HG02970 (cell line): Measurements from ENCODE around the gene EREG.

Experiments
- ATAC-seq: cut with Tn5 transposase; IDR thresholded peaks from one replicate; pipeline ENCODE4 v1.9.1; 2021; ENCODE audit warnings: mild to moderate bottlenecking, moderate library complexity, moderate number of reproducible peaks; ENCODE audit not compliant: unreplicated experiment, low FRiP score

Gene EREG

GRCh38 chr4:74418063-74418670 is 53.2 kb downstream of the EREG start:
- ATAC-seq: no peak

DNA sequence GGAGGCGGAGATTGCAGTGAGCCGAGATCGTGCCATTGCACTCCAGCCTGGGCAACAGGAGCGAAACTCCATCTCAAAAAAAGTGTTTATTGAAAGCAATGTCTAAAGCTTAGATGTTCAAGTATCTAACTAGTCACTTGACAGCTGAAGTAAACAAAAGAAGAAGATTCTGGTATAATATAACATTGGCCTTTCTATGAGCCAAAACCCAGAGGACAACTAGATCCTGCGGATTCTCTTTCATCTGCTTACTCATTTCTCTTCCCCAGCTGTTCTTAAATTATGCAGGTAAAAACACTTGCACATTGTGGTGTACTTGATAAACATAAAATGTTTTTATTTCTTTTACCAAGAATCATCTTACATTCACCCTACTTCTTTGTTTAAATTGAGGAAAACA is 55.9 kb downstream of the EREG start:
- ATAC-seq: no peak

DNA sequence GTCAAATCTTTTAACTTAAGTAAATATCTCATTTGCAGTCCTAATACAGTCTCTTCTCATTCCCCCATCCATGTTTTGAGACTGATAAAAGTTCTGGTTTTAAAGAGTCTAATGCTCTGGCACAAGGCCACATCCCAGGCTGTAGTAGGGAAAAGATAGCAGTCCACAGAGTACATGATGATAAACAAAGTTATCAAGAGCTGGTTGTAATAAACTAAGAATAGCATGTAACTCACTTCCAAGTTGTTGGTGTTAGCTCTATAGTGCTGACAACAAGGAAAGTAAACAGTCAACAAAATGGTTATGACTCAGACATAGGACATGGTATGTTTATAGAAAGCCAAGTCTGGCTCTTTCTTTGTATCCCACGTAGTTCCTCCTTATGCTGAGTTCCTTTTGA is 58.2 kb downstream of the EREG start:
- ATAC-seq: no peak

- ATAC-seq: no peak
Observed at GRCh38 chr4:74424111-74424510, 59.2 kb downstream of the EREG start.

DNA sequence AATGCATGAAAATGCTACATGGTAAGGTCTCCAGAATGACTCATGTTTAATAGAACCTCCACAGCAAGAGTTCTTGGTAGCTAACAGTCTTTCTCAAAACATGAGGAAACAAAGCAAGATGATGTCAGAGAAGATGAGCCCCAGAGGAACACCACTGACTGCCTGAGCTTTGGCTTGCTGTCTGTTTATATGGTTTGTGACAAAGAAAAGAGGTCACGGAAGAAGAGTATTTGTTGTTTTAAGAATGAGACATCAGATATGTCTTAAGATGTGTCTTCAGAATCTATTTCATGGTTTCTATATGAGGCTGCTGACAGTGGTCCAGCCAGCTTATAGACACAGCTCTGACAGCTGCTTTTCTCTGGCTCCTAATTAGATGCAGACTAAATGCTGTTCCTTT is 61.2 kb downstream of the EREG start:
- ATAC-seq: no peak

DNA sequence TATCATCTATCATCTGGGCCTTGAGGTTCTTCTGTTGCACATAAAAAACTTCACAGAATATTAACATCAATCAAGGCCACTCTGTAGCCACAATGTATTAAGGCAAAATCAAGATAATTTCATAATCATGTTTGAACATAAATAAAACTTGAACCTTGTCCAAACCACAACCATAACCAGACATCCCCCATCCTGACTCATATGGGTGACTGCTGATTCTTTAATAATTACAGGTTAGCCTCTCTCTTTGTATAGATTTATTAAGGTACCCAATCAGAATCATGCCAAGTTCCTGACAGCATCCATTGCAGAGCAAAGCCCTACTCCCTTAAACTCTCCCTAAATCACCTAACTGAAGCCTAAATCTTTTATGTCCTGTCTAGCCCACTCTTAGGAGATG is 63.3 kb downstream of the EREG start:
- ATAC-seq: no peak

- no peak for ATAC-seq
Observed at GRCh38 chr4:74431113-74431826, 66.3 kb downstream of the EREG start.

DNA sequence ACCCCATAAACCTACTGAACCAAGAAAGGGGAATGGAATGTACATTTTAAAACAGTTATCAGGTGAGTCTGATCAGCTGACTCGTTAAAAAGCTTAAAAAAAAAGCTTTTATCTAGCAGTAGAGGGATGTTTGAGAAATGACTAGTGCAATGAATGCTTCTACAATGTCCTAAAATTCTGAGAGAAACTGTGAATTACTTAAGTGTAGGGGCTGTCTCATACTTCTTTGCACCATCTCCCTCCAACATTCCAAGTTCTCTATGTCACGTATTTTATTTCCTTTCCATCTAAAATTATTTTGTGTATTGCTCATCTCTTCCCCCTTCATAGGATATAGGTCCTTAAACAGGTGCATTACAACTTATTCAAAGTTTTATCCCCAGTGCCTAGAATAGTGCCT is 68.1 kb downstream of the EREG start:
- no peak for ATAC-seq

DNA sequence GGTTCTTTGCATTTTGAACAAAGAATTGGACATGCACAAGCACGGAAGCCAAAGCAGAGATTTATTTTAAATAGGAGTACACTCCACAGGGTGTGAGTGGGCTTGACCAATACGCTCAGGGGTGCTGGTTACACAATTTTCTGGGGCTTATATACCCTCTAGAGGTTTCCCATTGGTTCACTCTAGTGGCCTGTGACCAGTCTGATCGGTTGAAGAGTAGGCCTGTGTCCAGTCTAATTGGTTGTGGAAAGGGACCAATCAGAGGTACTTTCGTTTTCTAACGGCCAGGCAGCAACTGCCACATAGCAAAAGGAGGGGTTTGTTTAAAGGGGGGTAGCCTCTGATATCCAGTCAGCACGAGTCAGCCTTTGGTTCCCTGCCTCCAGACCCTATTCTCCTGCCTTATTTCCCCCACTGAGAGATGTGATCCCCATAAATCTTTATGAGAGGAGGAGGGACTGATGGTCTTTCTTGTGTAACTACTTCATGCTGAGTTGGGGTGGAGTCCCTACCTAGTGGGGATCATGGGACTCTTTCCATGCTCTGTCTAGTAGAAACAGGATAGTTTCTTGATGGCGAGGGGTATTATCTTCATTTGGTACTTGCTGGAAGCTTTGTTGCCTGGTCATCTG is 68.7 kb downstream of the EREG start:
- ATAC-seq: no peak

- no peak for ATAC-seq
Observed at GRCh38 chr4:74435296-74435695, 70.4 kb downstream of the EREG start.

DNA sequence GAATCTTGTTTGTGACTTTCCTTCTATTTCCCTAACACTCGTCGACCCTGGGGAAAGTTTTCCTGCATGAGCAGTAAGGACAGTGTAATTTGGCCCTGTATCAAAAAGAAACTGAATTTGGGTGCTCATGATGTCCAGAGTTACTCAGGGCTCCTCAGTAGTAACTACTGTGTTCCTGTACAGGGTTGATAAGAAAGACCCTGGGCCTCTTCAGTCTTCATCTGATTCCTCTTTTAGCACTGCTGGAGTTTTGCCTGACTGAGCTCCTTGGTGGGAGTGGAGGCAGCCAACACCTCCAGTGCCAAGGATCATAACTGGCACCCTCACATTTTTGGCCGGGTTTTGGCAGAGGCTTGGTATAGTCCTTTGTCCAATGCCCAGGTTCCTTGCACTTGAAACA is 72.9 kb downstream of the EREG start:
- no peak for ATAC-seq
